HCT116 (cell line): Measurements from ENCODE around the gene TPP1.

Experiments used
- CEBPB ChIP-seq: IDR thresholded peaks from 2 replicates; pipeline ENCODE4 v1.6.1; 2012; ENCODE audit warnings: low read depth
- EZH2 ChIP-seq: fragments of 200-600 bp; sonication (generic); IDR thresholded peaks from 2 replicates; pipeline ENCODE4 v1.6.1; 2017; ENCODE audit warnings: antibody characterized with exemption, mixed run types
- JUND ChIP-seq: IDR thresholded peaks from 2 replicates; pipeline ENCODE4 v1.6.1; 2012
- POLR2A ChIP-seq: IDR thresholded peaks from 2 replicates; pipeline ENCODE4 v1.7.0; 2011; ENCODE audit warnings: borderline replicate concordance; ENCODE audit not compliant: insufficient read depth, insufficient read length; ENCODE audit errors: extremely low read depth
- SP1 ChIP-seq: IDR thresholded peaks from 2 replicates; pipeline ENCODE4 v1.6.1; 2012; ENCODE audit warnings: low read depth
- SRF ChIP-seq: IDR thresholded peaks from 2 replicates; pipeline ENCODE4 v1.6.1; 2012; ENCODE audit warnings: low read depth
- ZFX ChIP-seq: fragments of 450-650 bp; IDR thresholded peaks from 2 replicates; pipeline ENCODE4 v1.6.1; 2017
- TF ChIP-seq, protein P1 (sequence below): IDR thresholded peaks from 2 replicates; pipeline ENCODE4 v1.6.1; 2012
- TF ChIP-seq, protein P2 (sequence below), 3 experiments: fragments of 200-600 bp in 1 of 3; sonication (generic) in 1 of 3; IDR thresholded peaks in 2 of 3; conservative IDR thresholded peaks in 1 of 3; 2 replicates each; pipeline ENCODE4 v1.5.1; 2012 to 2017; ENCODE audit warnings: low read depth in 2 of 3, low read length in 2 of 3, antibody characterized with exemption in 1 of 3, borderline replicate concordance in 1 of 3, control low read depth in 1 of 3, mild to moderate bottlenecking in 1 of 3, mixed read lengths in 1 of 3, mixed run types in 1 of 3, moderate library complexity in 1 of 3; ENCODE audit not compliant: insufficient read depth in 1 of 3

DNA sequence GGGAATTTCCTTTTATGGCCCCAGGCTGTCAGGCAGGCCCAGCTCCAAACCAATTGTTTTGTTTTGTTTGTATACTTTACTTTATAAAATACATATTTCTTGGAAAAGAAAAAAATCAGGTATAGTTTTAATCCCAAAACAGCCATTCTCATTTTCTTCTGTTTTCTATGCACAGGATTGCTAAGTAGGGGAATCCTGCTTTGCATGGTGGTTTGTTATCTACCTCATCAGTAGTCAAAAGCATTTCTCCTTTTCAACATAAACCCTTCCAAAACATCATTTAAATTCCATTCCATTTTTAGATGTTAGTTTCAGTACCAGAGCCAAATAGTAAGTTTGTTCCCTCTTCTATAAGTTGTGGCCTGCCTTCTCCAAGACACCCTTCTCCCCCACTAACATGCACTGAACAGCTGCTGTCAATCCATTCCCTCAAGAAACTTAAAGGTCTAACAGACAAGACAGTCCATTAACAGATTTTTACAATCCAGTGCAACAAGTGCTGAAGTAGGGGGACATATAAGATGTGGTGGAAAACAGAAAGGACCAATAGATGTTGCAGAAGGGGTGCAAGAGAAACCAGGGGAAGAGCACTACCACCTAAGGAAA is 11.9 kb downstream of the TPP1 start:
- TF ChIP-seq, protein P1, sequence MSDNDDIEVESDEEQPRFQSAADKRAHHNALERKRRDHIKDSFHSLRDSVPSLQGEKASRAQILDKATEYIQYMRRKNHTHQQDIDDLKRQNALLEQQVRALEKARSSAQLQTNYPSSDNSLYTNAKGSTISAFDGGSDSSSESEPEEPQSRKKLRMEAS: no peak
- no peak for TF ChIP-seq ZFX
- no peak for TF ChIP-seq SP1
- no peak for TF ChIP-seq EZH2
- TF ChIP-seq, protein P2, sequence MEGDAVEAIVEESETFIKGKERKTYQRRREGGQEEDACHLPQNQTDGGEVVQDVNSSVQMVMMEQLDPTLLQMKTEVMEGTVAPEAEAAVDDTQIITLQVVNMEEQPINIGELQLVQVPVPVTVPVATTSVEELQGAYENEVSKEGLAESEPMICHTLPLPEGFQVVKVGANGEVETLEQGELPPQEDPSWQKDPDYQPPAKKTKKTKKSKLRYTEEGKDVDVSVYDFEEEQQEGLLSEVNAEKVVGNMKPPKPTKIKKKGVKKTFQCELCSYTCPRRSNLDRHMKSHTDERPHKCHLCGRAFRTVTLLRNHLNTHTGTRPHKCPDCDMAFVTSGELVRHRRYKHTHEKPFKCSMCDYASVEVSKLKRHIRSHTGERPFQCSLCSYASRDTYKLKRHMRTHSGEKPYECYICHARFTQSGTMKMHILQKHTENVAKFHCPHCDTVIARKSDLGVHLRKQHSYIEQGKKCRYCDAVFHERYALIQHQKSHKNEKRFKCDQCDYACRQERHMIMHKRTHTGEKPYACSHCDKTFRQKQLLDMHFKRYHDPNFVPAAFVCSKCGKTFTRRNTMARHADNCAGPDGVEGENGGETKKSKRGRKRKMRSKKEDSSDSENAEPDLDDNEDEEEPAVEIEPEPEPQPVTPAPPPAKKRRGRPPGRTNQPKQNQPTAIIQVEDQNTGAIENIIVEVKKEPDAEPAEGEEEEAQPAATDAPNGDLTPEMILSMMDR (IDR thresholded peaks at IDR 0.05 in 2 of 3, conservative IDR thresholded peaks at IDR 0.05 in 1 of 3; ENCODE audit: borderline replicate concordance in 1 of 3, insufficient read depth in 1 of 3, low read depth in 2 of 3, low read length in 2 of 3): no peak
- no peak for TF ChIP-seq CEBPB
- no peak for TF ChIP-seq JUND
- TF ChIP-seq SRF: no peak
- TF ChIP-seq POLR2A: no peak
